Ishikawa (cell line): ENCODE data around the gene SORCS3.

ENCODE experiments used
- CEBPB ChIP-seq: IDR thresholded peaks from 2 replicates; pipeline ENCODE4 v1.6.1; 2012
- CREB1 ChIP-seq: IDR thresholded peaks from 2 replicates; pipeline ENCODE4 v1.6.1; 2012; ENCODE audit warnings: low read depth
- EGR1 ChIP-seq: IDR thresholded peaks from 2 replicates; pipeline ENCODE4 v1.6.1; 2012
- EP300 ChIP-seq: IDR thresholded peaks from 2 replicates; pipeline ENCODE4 v1.6.1; 2012; ENCODE audit warnings: borderline replicate concordance
- FOXM1 ChIP-seq: IDR thresholded peaks from 2 replicates; pipeline ENCODE4 v1.6.1; 2012; ENCODE audit warnings: low read depth, borderline replicate concordance
- NFIC ChIP-seq: IDR thresholded peaks from 2 replicates; pipeline ENCODE4 v1.6.1; 2012
- RAD21 ChIP-seq: IDR thresholded peaks from 2 replicates; pipeline ENCODE4 v1.6.1; 2012; ENCODE audit warnings: low read depth
- TAF1 ChIP-seq: IDR thresholded peaks from 2 replicates; pipeline ENCODE4 v1.6.1; 2012; ENCODE audit warnings: low read depth, mild to moderate bottlenecking
- TCF12 ChIP-seq: IDR thresholded peaks from 2 replicates; pipeline ENCODE4 v1.6.1; 2012; ENCODE audit warnings: low read depth
- TEAD4 ChIP-seq: IDR thresholded peaks from 2 replicates; pipeline ENCODE4 v1.6.1; 2012
- YY1 ChIP-seq: IDR thresholded peaks from 2 replicates; pipeline ENCODE4 v1.6.1; 2012; ENCODE audit warnings: low read depth
- ZBTB7A ChIP-seq: IDR thresholded peaks from 2 replicates; pipeline ENCODE4 v1.6.1; 2012; ENCODE audit warnings: low read depth
- TF ChIP-seq, protein P1 (sequence below): IDR thresholded peaks from 2 replicates; pipeline ENCODE4 v1.6.1; 2012; ENCODE audit warnings: low read depth, mild to moderate bottlenecking
- TF ChIP-seq, protein P2 (sequence below): IDR thresholded peaks from 2 replicates; pipeline ENCODE4 v1.6.1; 2012
- TF ChIP-seq, protein P3 (sequence below): IDR thresholded peaks from 2 replicates; pipeline ENCODE4 v1.6.1; 2012

Gene SORCS3

DNA sequence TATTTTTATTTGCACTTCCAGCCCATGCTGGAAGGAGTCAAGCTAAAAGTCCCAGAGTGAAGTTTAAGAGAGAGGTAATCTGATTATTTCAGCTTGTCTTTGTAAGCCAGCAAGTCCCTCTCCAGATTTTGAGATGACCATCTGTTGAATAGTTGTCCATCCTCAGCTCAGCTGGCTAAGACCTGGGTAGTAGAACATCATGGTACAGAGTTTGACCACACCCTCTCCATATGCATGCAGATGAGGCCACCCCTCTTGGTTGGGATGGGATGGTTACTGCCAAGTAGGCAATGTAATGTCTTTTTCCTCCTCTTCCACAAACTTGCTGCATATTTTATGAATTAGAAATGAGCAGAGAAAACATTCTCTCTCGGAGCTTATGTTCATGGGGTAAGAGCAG, 639.8 kb downstream of the SORCS3 start:
- TF ChIP-seq TAF1 (no peak), EP300 (no peak), NFIC (no peak), CEBPB (no peak)
- TF ChIP-seq, protein P1, sequence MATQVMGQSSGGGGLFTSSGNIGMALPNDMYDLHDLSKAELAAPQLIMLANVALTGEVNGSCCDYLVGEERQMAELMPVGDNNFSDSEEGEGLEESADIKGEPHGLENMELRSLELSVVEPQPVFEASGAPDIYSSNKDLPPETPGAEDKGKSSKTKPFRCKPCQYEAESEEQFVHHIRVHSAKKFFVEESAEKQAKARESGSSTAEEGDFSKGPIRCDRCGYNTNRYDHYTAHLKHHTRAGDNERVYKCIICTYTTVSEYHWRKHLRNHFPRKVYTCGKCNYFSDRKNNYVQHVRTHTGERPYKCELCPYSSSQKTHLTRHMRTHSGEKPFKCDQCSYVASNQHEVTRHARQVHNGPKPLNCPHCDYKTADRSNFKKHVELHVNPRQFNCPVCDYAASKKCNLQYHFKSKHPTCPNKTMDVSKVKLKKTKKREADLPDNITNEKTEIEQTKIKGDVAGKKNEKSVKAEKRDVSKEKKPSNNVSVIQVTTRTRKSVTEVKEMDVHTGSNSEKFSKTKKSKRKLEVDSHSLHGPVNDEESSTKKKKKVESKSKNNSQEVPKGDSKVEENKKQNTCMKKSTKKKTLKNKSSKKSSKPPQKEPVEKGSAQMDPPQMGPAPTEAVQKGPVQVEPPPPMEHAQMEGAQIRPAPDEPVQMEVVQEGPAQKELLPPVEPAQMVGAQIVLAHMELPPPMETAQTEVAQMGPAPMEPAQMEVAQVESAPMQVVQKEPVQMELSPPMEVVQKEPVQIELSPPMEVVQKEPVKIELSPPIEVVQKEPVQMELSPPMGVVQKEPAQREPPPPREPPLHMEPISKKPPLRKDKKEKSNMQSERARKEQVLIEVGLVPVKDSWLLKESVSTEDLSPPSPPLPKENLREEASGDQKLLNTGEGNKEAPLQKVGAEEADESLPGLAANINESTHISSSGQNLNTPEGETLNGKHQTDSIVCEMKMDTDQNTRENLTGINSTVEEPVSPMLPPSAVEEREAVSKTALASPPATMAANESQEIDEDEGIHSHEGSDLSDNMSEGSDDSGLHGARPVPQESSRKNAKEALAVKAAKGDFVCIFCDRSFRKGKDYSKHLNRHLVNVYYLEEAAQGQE: no peak
- TF ChIP-seq, protein P2, sequence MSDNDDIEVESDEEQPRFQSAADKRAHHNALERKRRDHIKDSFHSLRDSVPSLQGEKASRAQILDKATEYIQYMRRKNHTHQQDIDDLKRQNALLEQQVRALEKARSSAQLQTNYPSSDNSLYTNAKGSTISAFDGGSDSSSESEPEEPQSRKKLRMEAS: no peak

DNA sequence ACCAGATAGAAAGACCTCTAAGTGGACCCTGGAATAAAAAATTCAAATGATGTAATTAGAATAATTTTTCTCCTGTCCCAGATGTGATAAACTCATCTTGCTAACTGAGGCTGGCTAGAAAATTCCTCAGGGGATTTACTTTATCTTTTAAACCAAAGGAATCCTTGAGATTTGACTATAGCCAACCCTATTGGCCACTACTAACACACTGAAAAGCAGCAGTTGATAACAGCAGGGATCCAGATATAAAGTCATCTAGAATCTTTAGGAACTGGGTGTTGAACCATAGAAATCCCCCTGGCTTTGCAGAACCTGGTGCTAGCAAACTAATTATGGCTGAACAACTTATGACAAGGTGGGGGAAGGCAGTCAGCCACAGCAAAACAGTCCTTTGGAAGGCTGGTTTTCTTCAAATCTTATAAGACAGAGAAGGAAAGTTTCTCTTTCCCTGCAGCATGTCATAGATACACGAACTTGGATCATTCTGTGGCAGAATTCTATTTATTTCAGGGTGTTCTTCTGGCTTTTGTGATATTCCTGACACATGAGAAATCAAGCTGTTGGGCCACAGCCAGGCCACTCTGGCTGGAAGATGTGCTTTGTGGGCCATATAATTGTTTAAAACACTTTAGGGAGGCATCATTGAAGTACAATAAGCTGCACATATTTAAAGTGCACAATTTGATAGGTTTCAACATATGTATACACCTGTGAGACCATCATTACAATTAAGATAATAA, 643.6 kb downstream of the SORCS3 start:
- TF ChIP-seq YY1: no peak

DNA sequence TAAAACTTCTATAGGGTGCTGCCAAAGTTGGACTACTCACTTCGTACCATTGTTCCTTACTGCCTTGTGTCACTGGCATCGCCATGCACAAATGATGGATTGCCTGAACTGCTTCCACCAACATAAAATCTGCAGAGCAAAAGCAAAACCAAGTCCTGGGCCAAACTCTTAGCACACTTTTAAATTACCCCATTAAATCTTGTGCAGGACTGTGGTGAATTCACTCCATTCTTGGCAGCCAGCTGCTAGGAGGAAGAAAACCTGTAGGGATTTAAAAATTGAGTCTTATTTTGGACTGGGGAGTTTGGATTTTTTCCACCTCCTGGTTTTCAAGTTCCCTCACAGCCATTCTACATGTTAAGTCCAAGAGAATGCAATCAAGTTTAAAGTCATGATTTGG, 646.9 kb downstream of the SORCS3 start:
- TF ChIP-seq TEAD4 (no peak), TAF1 (no peak), NFIC (no peak), CREB1 (no peak), YY1 (no peak), RAD21 (no peak), EP300 (no peak), CEBPB (no peak)
- TF ChIP-seq, protein P2: no peak
- TF ChIP-seq, protein P1: no peak

DNA sequence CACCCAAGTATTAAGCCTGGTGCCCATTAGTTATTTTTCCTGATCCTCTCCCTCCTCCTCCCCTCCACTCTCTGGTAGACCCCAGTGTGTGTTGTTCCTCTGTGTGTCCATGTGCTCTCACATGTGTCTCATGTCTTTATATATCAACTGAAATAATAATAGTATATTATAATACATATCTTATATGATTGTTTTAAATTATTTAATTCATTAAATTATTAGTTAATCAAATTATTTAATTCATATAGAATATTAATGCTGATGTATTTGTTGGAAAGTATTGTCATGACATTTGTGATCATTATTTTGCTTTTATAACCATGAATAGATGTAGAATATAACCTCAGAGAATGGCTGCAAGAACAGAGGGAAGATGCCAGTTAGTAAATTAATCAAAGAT, 647.5 kb downstream of the SORCS3 start:
- no peak for TF ChIP-seq TAF1
- TF ChIP-seq FOXM1: no peak
- no peak for TF ChIP-seq CREB1
- TF ChIP-seq EP300: no peak
- TF ChIP-seq YY1: no peak
- no peak for TF ChIP-seq CEBPB
- TF ChIP-seq, protein P2: no peak
- TF ChIP-seq ZBTB7A: no peak
- TF ChIP-seq TEAD4: no peak

DNA sequence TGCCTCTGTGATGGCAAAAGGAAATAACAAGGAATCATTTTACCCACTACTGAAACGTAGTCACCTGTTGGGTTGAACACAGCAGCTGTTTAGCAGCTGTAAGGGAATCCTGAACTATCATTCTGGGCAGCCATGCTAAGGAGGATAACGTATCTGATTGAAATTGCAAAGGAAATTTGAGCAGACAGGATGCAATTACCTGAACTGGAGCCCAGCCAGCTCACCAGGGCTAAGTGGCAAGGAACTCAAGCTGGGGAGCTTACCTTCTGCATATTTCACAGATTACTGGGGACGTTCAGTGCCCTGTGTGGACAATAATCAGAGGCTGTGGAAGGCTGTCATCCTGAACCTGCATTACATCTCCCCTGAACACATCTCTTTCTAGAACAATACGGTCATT, 650.5 kb downstream of the SORCS3 start:
- TF ChIP-seq RAD21 (no peak), ZBTB7A (no peak), TAF1 (no peak), NFIC (no peak), TCF12 (no peak), TEAD4 (no peak), CREB1 (no peak), CEBPB (no peak), FOXM1 (no peak), EGR1 (no peak), EP300 (no peak), YY1 (no peak)
- TF ChIP-seq, protein P3, sequence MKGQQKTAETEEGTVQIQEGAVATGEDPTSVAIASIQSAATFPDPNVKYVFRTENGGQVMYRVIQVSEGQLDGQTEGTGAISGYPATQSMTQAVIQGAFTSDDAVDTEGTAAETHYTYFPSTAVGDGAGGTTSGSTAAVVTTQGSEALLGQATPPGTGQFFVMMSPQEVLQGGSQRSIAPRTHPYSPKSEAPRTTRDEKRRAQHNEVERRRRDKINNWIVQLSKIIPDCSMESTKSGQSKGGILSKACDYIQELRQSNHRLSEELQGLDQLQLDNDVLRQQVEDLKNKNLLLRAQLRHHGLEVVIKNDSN: no peak
- TF ChIP-seq, protein P2: no peak
- TF ChIP-seq, protein P1: no peak
